Lung (tissue), 12 donors: ENCODE results near the gene SERPINA5. TPM values are rescaled to one million over a fixed set of nuclear protein-coding genes. Genes with fewer than 3 reads are reported as not detected.

ENCODE experiments used
- ATAC-seq: fragments of 200-7000 bp; cut with Tn5 transposase; one replicate; pipeline ENCODE4 v1.9.1; 2020; ENCODE audit warnings: moderate number of reproducible peaks; ENCODE audit not compliant: insufficient read depth, low FRiP score
- DNase-seq, 3 donors: peaks; one replicate each; pipeline ENCODE4 v3.0.0-alpha.2; 2013 to 2017
- H3K27ac ChIP-seq, 2 donors: one replicate each; pipeline ENCODE4 v1.5.1; 2013; ENCODE audit warnings: mild to moderate bottlenecking in 2 of 2, moderate library complexity in 2 of 2, control low read depth in 1 of 2, inconsistent platforms in 1 of 2, low read depth in 1 of 2, low read length in 1 of 2
- H3K27me3 ChIP-seq, 3 donors: one replicate each; pipeline ENCODE4 v1.5.1; 2013; ENCODE audit warnings: low read length in 2 of 3; ENCODE audit not compliant: control insufficient read depth in 3 of 3, insufficient read depth in 3 of 3
- H3K36me3 ChIP-seq, 4 donors: one replicate each; pipeline ENCODE4 v1.5.1; 2013; ENCODE audit warnings: low read length in 4 of 4, mild to moderate bottlenecking in 1 of 4, moderate library complexity in 1 of 4; ENCODE audit not compliant: control insufficient read depth in 4 of 4, insufficient read depth in 4 of 4
- H3K4me1 ChIP-seq, 5 donors: one replicate each; pipeline ENCODE4 v1.5.1; 2013; ENCODE audit warnings: low read length in 5 of 5, mild to moderate bottlenecking in 2 of 5, moderate library complexity in 1 of 5; ENCODE audit not compliant: control insufficient read depth in 5 of 5, insufficient read depth in 5 of 5
- H3K4me3 ChIP-seq: one replicate; pipeline ENCODE4 v1.5.1; 2013; ENCODE audit warnings: mild to moderate bottlenecking, control low read depth, moderate library complexity
- H3K9ac ChIP-seq, 2 donors: one replicate each; pipeline ENCODE4 v1.5.1; 2013; ENCODE audit warnings: low read length in 2 of 2, control low read depth in 1 of 2; ENCODE audit not compliant: insufficient read depth in 1 of 2
- H3K9me3 ChIP-seq, 4 donors: one replicate each; pipeline ENCODE4 v1.5.1; 2013; ENCODE audit warnings: low read length in 3 of 4, mild to moderate bottlenecking in 1 of 4, moderate library complexity in 1 of 4; ENCODE audit not compliant: control insufficient read depth in 4 of 4, insufficient read depth in 3 of 4
- WGBS, 2 donors: extraction: QIAGEN DNeasy Blood & Tissue Kit; methylation state at CpG; one replicate each; pipeline ENCODE4 v1.1.7; 2013; 5-methylcytosine and 5-hydroxymethylcytosine counted together
- polyA plus RNA-seq, 2 donors: library from polyadenylated mRNA; stranded (reverse); fragments of 200-250 nt; gene quantifications; one replicate each; pipeline ENCODE4 v1.2.1, GENCODE V29; 2013
- total RNA-seq, 2 donors: library from RNA; depleted of rRNA in 1 of 2; stranded (reverse); fragments of >200 nt in 1 of 2; gene quantifications; one replicate each; pipeline ENCODE4 v1.2.1, GENCODE V29; 2014 to 2021
- TF ChIP-seq, protein P1 (sequence below): IDR thresholded peaks from 2 replicates; pipeline ENCODE4 v1.5.1; 2012; ENCODE audit warnings: mild to moderate bottlenecking; ENCODE audit errors: control extremely low read depth, extremely low read depth
- donor health status: control.
- donor health status: control.
- donor health status: Bipolar disorder and iron deficiency.
- donor health status: healthy.
- donor health status: DM: yes; HTN: yes; CAD: no.

Gene SERPINA5
- total and polyA plus RNA-seq, 4 donors: 0.14 to 4.3 (median 0.52) TPM; not detected in 1

DNA sequence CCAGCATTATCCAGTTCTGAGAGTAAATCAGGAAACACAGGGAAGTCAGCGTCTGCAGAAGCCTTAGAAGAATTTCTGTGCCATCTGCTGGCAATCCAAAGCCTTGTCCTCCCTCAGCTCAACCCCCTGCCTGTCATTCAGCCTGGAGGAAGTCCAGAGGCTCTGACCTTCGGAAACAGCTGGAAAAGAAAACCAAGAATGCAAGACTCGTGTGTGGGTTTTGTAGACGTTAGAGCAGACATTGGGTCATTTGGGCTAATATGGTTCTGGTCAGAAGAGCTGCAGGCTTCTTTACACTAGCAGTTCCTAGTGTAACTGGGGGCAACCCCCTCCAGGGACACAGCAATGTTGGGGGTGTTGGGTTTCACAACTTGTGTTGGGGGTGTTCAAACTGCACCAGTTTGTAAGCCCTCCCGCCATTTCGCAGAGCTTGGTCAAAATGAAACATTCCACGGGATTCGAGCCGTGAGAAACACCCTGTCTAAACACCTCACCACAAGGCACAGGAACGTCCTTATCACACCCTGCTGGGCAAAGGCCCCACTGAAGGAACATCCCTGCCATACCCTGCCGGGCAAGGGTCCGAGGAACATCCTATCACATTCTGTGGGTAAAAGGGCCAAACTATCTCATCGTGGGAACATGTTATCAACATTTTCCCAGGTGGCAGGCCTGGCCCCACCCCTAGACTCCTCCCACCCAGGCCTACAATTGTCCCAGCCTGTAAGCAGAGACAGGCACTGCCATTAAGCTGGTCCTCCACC, 41.0 kb upstream of the SERPINA5 start:
- WGBS, 2 donors: 35 to 43% methylated on average over 13 of the region's 13 CpGs
- ATAC-seq (no peak), DNase-seq (peak; percentile 61 to 78 (median 66))
- Histone ChIP-seq H3K4me1 (no peaks in the 10 kb centered on the region), H3K36me3 (no peaks in the 10 kb centered on the region), H3K27me3 (peaks cover 0 to 4% (median 0%) of the 10 kb centered on the region in 3 donors), H3K27ac (no peak overlapping the region), H3K9me3 (no peaks in the 10 kb centered on the region), H3K4me3 (no peak overlapping the region), H3K9ac (no peak overlapping the region)
- TF ChIP-seq, protein P1, sequence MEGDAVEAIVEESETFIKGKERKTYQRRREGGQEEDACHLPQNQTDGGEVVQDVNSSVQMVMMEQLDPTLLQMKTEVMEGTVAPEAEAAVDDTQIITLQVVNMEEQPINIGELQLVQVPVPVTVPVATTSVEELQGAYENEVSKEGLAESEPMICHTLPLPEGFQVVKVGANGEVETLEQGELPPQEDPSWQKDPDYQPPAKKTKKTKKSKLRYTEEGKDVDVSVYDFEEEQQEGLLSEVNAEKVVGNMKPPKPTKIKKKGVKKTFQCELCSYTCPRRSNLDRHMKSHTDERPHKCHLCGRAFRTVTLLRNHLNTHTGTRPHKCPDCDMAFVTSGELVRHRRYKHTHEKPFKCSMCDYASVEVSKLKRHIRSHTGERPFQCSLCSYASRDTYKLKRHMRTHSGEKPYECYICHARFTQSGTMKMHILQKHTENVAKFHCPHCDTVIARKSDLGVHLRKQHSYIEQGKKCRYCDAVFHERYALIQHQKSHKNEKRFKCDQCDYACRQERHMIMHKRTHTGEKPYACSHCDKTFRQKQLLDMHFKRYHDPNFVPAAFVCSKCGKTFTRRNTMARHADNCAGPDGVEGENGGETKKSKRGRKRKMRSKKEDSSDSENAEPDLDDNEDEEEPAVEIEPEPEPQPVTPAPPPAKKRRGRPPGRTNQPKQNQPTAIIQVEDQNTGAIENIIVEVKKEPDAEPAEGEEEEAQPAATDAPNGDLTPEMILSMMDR: no peak

DNA sequence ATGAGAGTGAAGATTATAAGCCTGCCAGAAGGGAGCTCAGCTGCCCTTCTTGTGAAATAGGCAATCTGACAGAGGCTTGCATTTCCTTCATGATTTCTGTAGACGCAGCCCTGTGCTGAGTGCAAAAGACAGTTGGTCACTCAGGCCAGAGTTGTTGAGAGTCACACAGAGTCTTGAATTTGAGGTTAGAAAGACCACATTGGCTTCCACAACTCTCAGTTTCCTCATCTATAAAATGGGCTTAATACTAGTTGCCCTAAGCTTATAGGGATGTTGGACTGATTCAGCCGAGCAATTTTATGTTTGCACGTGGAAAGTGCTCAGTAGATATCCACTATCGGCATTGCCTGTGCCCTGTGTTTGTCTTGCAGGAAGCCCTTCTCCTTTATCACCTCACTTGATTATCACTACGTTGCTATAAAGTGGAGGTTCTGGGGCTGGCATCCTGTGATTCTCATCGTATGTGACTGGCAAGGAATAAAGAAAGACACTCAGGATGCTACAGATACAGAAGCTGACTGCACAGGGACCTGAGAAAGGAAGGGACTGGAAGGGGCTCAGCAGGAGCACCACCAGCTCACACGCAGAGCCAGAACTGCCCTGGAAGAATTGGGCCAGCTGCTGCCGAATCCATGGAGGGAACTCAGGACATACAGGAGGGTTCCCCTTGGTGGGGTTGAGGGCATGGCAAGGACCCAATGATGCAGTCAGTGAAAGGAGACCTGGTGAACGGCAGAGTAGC, 39.8 kb upstream of the SERPINA5 start:
- ATAC-seq: no peak
- Histone ChIP-seq H3K4me1 (no peaks in the 10 kb centered on the region), H3K9me3 (peaks cover 0 to 2% (median 0%) of the 10 kb centered on the region in 4 donors), H3K36me3 (no peaks in the 10 kb centered on the region), H3K9ac (no peak overlapping the region), H3K27ac (no peak overlapping the region), H3K27me3 (peaks cover 0 to 4% (median 0%) of the 10 kb centered on the region in 3 donors), H3K4me3 (no peak overlapping the region)
- TF ChIP-seq, protein P1: no peak
- 74 to 85% methylated on average over 9 of the region's 9 CpGs for WGBS, 2 donors
- DNase-seq: no peak

DNA sequence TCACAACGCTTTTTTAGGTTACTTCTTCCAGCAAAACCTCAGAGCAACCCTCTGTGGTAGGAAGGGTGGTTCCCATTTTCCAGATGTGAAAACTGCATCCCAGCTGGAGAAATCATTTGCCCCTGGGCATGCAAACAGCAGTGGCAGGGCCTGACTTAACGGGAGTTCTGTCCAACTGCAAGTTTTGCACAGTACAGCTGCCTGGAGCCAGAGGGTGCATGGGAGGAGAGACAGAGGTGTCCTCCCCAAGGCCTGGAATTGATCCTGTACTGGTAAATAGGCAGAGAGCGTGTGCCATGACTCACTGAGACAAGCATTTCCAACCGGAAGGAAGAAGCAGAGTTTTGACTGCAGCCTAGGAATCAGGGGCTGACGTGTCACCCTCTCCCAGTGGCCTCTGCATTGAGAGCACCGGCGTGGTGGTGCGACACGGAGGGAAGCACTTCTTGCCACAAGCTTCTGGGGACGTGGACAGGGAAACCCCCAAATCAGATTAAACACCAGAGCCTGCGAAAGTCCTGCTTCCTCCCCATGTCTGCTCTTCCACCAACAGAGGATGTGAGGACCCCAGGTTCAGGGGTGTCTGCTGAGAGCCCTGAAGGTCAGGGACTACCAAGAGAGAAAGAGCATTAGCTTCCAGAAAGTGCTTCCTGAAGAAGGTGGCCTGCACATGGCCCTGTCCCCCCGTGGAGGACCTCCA, 39.0 kb upstream of the SERPINA5 start:
- no peak overlapping the region for H3K9ac ChIP-seq
- whole genome bisulfite sequencing, 2 donors: 74 to 79% methylated on average over 12 of the region's 12 CpGs
- TF ChIP-seq, protein P1: no peak
- no peak overlapping the region for H3K27ac ChIP-seq
- no peaks in the 10 kb centered on the region for H3K36me3 ChIP-seq
- DNase-seq: no peak
- no peak overlapping the region for H3K4me3 ChIP-seq
- ATAC-seq: no peak
- H3K9me3 ChIP-seq: peaks cover 0 to 4% (median 0%) of the 10 kb centered on the region in 4 donors
- H3K4me1 ChIP-seq: no peaks in the 10 kb centered on the region
- peaks cover 0 to 4% (median 0%) of the 10 kb centered on the region in 3 donors for H3K27me3 ChIP-seq
